Coronary artery (tissue), 2 donors: ENCODE data around the gene RBMS1.

ENCODE experiments used
- DNase-seq: peaks from one replicate; pipeline ENCODE4 v3.0.0-alpha.2; 2017; ENCODE audit warnings: low spot score
- H3K27ac ChIP-seq, 2 donors: fragments of 200-600 bp; sonication (generic); one replicate each; pipeline ENCODE4 v1.5.1; 2016 to 2019
- H3K4me3 ChIP-seq: fragments of 200-600 bp; sonication (generic); 2 replicates; pipeline ENCODE4 v1.5.1; 2016; ENCODE audit warnings: mild to moderate bottlenecking, moderate library complexity
- TF ChIP-seq, protein P1 (sequence below): fragments of 200-600 bp; sonication (generic); IDR thresholded peaks from one replicate; pipeline ENCODE4 v1.5.1; 2019; ENCODE audit warnings: antibody characterized with exemption

RBMS1 gene

DNA sequence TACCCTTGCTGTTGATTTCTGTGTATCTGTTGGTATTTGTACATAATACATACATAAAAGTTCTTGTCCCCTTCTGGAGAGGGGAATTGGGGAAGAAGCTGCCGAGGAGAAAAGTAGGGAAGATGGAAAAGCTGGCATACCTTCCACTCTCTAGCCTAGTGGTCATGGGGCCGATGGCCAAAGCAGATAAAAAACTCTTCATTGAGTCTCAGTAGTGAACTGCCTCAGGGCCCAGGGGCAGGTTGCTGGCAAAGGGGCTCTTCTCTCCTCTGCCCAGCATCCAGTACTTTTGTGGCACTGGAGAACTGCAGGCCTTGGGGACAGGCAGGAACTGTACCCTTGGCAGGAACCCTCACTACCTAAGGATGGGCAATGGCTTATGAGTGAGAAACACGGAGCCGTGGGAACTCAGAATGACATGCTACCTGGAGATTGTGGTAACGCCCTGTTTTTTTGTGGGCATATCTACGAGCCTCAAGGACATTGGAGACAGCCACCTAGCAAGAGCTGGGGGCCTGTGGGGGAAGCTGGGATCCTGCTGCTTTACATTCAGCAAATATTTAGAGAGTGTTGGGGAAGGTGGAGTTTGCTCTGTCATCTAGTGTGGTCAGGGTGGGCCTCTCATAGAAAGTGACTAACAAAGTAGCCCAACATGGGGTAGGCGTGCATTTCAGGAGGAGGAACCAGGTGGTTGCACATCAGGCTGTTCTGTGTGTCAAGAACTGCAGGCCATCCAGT, 270.9 kb downstream of the RBMS1 start:
- H3K4me3 ChIP-seq: no peak overlapping the region
- TF ChIP-seq, protein P1, sequence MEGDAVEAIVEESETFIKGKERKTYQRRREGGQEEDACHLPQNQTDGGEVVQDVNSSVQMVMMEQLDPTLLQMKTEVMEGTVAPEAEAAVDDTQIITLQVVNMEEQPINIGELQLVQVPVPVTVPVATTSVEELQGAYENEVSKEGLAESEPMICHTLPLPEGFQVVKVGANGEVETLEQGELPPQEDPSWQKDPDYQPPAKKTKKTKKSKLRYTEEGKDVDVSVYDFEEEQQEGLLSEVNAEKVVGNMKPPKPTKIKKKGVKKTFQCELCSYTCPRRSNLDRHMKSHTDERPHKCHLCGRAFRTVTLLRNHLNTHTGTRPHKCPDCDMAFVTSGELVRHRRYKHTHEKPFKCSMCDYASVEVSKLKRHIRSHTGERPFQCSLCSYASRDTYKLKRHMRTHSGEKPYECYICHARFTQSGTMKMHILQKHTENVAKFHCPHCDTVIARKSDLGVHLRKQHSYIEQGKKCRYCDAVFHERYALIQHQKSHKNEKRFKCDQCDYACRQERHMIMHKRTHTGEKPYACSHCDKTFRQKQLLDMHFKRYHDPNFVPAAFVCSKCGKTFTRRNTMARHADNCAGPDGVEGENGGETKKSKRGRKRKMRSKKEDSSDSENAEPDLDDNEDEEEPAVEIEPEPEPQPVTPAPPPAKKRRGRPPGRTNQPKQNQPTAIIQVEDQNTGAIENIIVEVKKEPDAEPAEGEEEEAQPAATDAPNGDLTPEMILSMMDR: no peak
- H3K27ac ChIP-seq: peak overlapping the region in 1 of 2 donors; percentile 38
- DNase-seq: no peak
